Activated CD4-positive, alpha-beta T cell treated with anti-CD3 and anti-CD28 coated beads, Interleukin-2, amount 50 U/mL, for 16 hours (primary cell): ENCODE results near the gene PCAT7.

ENCODE experiments used
- DNase-seq: peaks from one replicate; pipeline ENCODE4 v3.0.0-alpha.2; 2020

Gene PCAT7

GRCh38 chr9:94606646-94607422 lies 52.0 kb downstream of the PCAT7 start:
- DNase-seq: no peak

DNA sequence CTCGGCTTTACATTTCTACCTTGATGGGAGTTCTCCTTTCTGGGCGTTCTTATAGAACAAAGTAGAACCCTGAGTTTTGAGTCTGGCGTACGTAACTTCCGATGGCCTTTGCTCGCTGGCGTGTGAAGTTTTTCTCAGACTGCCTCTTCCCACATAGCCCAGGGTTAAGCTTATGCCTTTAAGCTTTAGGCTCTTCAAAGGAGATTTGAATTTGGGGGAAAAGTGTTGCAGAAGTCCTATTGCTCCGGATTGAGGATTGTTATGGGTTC lies 52.5 kb downstream of the PCAT7 start:
- no peak for DNase-seq

DNA sequence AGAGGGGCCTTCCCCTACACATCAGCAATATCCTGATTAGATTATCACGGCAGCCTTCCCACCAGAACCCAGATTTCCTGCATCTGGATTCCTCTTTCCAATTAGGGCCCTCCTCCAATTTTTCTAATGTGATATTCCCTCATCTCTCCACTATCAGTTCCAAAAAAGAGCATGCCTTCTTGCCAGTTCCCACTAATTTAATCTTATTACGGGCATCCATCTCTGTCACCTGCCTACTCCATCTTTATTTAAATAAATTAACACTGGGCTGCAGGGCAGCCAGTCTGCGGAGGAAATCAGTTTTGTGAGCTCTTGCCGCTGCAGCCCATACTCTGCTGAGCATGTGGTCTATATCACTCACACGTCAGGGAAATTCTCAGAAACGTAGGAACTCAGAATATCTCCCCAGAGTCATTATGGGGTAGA lies 55.3 kb downstream of the PCAT7 start:
- DNase-seq: no peak

- DNase-seq: peak; percentile 34
Measured at GRCh38 chr9:94611638-94612068, 56.8 kb downstream of the PCAT7 start.

- DNase-seq: no peak
Measured at GRCh38 chr9:94612071-94612470, 57.2 kb downstream of the PCAT7 start.

GRCh38 chr9:94613003-94613402 lies 58.1 kb downstream of the PCAT7 start:
- DNase-seq: no peak

GRCh38 chr9:94619026-94619425 lies 64.1 kb downstream of the PCAT7 start:
- no peak for DNase-seq
